Activated CD4-positive, alpha-beta T cell treated with anti-CD3 and anti-CD28 coated beads, Interleukin-2, amount 10 ng/mL, durations not matched to agents 24 days and 14 days (primary cell): ENCODE data around the gene HERC4. TPM values are rescaled to one million over a fixed set of nuclear protein-coding genes. Genes with fewer than 3 reads are reported as not detected.

Experiments used
- DNase-seq: peaks from one replicate; pipeline ENCODE4 v3.0.0; 2022
- H3K27ac Mint-ChIP-seq: one replicate; pipeline ENCODE4 v1.8.0; 2022; ENCODE audit warnings: mild to moderate bottlenecking, mixed read lengths
- H3K27me3 Mint-ChIP-seq: one replicate; pipeline ENCODE4 v1.8.0; 2022; ENCODE audit warnings: mixed read lengths
- H3K36me3 Mint-ChIP-seq: one replicate; pipeline ENCODE4 v1.8.0; 2022; ENCODE audit warnings: low read depth, mild to moderate bottlenecking, mixed read lengths
- H3K4me1 Mint-ChIP-seq: one replicate; pipeline ENCODE4 v1.8.0; 2021; ENCODE audit warnings: mixed read lengths
- H3K4me3 Mint-ChIP-seq: one replicate; pipeline ENCODE4 v1.8.0; 2022; ENCODE audit warnings: mild to moderate bottlenecking, moderate library complexity, mixed read lengths
- H3K9me3 Mint-ChIP-seq: one replicate; pipeline ENCODE4 v1.8.0; 2021; ENCODE audit warnings: mixed read lengths
- intact Hi-C: fragments of 100-400 bp; cut with micrococcal nuclease; formaldehyde crosslinking; loops from one replicate; pipeline ENCODE4 v1.15.1; 2023
- total RNA-seq: library from RNA; stranded (reverse); gene quantifications from 2 replicates; pipeline ENCODE4 v1.2.3, GENCODE V29; 2022

Gene HERC4
- total RNA-seq, 1 donor from 2014 or later: 49.1 TPM

- no peaks in the 10 kb centered on the region for H3K9me3 Mint-ChIP-seq
- H3K36me3 Mint-ChIP-seq: peaks cover 34% of the 10 kb centered on the region
- no peak overlapping the region for H3K27ac Mint-ChIP-seq
- no peak overlapping the region for H3K4me3 Mint-ChIP-seq
- no peak for DNase-seq
- intact Hi-C loops: no loop called here
- no peaks in the 10 kb centered on the region for H3K4me1 Mint-ChIP-seq
- H3K27me3 Mint-ChIP-seq: no peaks in the 10 kb centered on the region
Measured at GRCh38 chr10:67936416-67936815, 138.7 kb downstream of the HERC4 start.

- Mint-ChIP-seq H3K4me1 (no peaks in the 10 kb centered on the region), H3K27ac (no peak overlapping the region), H3K27me3 (no peaks in the 10 kb centered on the region), H3K4me3 (no peak overlapping the region), H3K36me3 (peaks cover 38% of the 10 kb centered on the region), H3K9me3 (no peaks in the 10 kb centered on the region)
- no peak for DNase-seq
- intact Hi-C loops: no loop called here
Measured at GRCh38 chr10:67935223-67935622, 139.9 kb downstream of the HERC4 start.

DNA sequence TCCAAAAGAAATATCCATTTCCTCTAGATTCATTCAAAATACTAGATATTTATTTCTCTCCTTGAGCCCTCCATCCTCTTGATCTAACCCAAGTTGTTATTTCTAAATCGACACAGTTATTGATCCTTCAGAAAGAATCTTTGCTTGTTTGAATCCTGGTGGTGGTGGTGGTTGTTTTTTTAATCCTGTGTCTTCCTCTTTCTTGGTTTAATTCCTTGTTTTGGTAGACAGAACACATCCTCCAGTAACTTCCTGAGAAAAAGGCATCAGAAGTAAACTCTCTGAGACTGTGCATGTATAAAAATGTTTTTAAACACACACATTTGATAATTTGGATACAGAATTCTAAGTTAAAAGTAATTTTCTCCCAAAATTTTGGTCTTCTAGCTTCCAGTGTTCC is 140.7 kb downstream of the HERC4 start:
- no peaks in the 10 kb centered on the region for H3K9me3 Mint-ChIP-seq
- no peak overlapping the region for H3K27ac Mint-ChIP-seq
- H3K4me3 Mint-ChIP-seq: no peak overlapping the region
- intact Hi-C loops: no loop called here
- no peak for DNase-seq
- H3K36me3 Mint-ChIP-seq: peaks cover 38% of the 10 kb centered on the region
- H3K27me3 Mint-ChIP-seq: no peaks in the 10 kb centered on the region
- no peaks in the 10 kb centered on the region for H3K4me1 Mint-ChIP-seq

- intact Hi-C loops: no loop called here
- H3K27ac Mint-ChIP-seq: no peak overlapping the region
Measured at GRCh38 chr10:67933199-67933598, 141.9 kb downstream of the HERC4 start.

GRCh38 chr10:67926951-67927350 is 148.1 kb downstream of the HERC4 start:
- DNase-seq: no peak
- Mint-ChIP-seq H3K4me3 (no peak overlapping the region), H3K27me3 (no peaks in the 10 kb centered on the region), H3K27ac (no peak overlapping the region), H3K9me3 (no peaks in the 10 kb centered on the region), H3K4me1 (no peaks in the 10 kb centered on the region), H3K36me3 (peaks cover 22% of the 10 kb centered on the region)
- intact Hi-C loops: loop anchor here (10.0 kb wide), 1 partner anchor 72 kb away; no protein-coding TSS in a partner anchor

More at GRCh38 chr10:67933199-67933598, 141.9 kb downstream of the HERC4 start:
- no peaks in the 10 kb centered on the region for H3K9me3 Mint-ChIP-seq
- H3K27me3 Mint-ChIP-seq: no peaks in the 10 kb centered on the region
- peaks cover 33% of the 10 kb centered on the region for H3K36me3 Mint-ChIP-seq
- H3K4me3 Mint-ChIP-seq: no peak overlapping the region
- DNase-seq: no peak
- no peaks in the 10 kb centered on the region for H3K4me1 Mint-ChIP-seq

- Mint-ChIP-seq H3K4me1 (no peaks in the 10 kb centered on the region), H3K36me3 (peaks cover 20% of the 10 kb centered on the region), H3K9me3 (no peaks in the 10 kb centered on the region), H3K27ac (no peak overlapping the region), H3K27me3 (no peaks in the 10 kb centered on the region), H3K4me3 (no peak overlapping the region)
- intact Hi-C loops: loop anchor here (10.0 kb wide), 1 partner anchor 71 kb away; no protein-coding TSS in a partner anchor
- no peak for DNase-seq
Measured at GRCh38 chr10:67925449-67926005, 149.6 kb downstream of the HERC4 start.

GRCh38 chr10:67924136-67924535 is 150.9 kb downstream of the HERC4 start:
- no peak overlapping the region for H3K27ac Mint-ChIP-seq
- no peak for DNase-seq

GRCh38 chr10:67923551-67923950 is 151.5 kb downstream of the HERC4 start:
- no peaks in the 10 kb centered on the region for H3K9me3 Mint-ChIP-seq
- DNase-seq: no peak
- no peak overlapping the region for H3K4me3 Mint-ChIP-seq
- H3K27ac Mint-ChIP-seq: no peak overlapping the region
- peaks cover 28% of the 10 kb centered on the region for H3K36me3 Mint-ChIP-seq
- no peaks in the 10 kb centered on the region for H3K4me1 Mint-ChIP-seq
- H3K27me3 Mint-ChIP-seq: no peaks in the 10 kb centered on the region
- intact Hi-C loops: loop anchor here (10.0 kb wide), 1 partner anchor 69 kb away; no protein-coding TSS in a partner anchor

More at GRCh38 chr10:67924136-67924535, 150.9 kb downstream of the HERC4 start:
- intact Hi-C loops: loop anchor here (10.0 kb wide), 1 partner anchor 69 kb away; no protein-coding TSS in a partner anchor
- H3K36me3 Mint-ChIP-seq: peaks cover 25% of the 10 kb centered on the region
- no peaks in the 10 kb centered on the region for H3K27me3 Mint-ChIP-seq
- H3K9me3 Mint-ChIP-seq: no peaks in the 10 kb centered on the region
- no peak overlapping the region for H3K4me3 Mint-ChIP-seq
- H3K4me1 Mint-ChIP-seq: no peaks in the 10 kb centered on the region

- H3K4me1 Mint-ChIP-seq: peaks cover 2% of the 10 kb centered on the region
- H3K4me3 Mint-ChIP-seq: no peak overlapping the region
- no peaks in the 10 kb centered on the region for H3K27me3 Mint-ChIP-seq
- no peaks in the 10 kb centered on the region for H3K9me3 Mint-ChIP-seq
- peaks cover 35% of the 10 kb centered on the region for H3K36me3 Mint-ChIP-seq
- no peak overlapping the region for H3K27ac Mint-ChIP-seq
- no peak for DNase-seq
- intact Hi-C loops: loop anchor here (10.0 kb wide), 1 partner anchor 66 kb away; no protein-coding TSS in a partner anchor
Measured at GRCh38 chr10:67921065-67921464, 154.0 kb downstream of the HERC4 start.

GRCh38 chr10:67917679-67918078 is 157.4 kb downstream of the HERC4 start:
- no peak for DNase-seq
- peaks cover 7% of the 10 kb centered on the region for H3K4me1 Mint-ChIP-seq
- no peak overlapping the region for H3K27ac Mint-ChIP-seq

GRCh38 chr10:67917169-67917568 is 157.9 kb downstream of the HERC4 start:
- Mint-ChIP-seq H3K4me1 (peaks cover 11% of the 10 kb centered on the region), H3K9me3 (no peaks in the 10 kb centered on the region), H3K4me3 (no peak overlapping the region), H3K27me3 (no peaks in the 10 kb centered on the region), H3K36me3 (peaks cover 47% of the 10 kb centered on the region), H3K27ac (no peak overlapping the region)
- DNase-seq: no peak
- intact Hi-C loops: no loop called here

More at GRCh38 chr10:67917679-67918078, 157.4 kb downstream of the HERC4 start:
- no peak overlapping the region for H3K4me3 Mint-ChIP-seq
- H3K27me3 Mint-ChIP-seq: no peaks in the 10 kb centered on the region
- intact Hi-C loops: no loop called here
- H3K36me3 Mint-ChIP-seq: peaks cover 42% of the 10 kb centered on the region
- no peaks in the 10 kb centered on the region for H3K9me3 Mint-ChIP-seq

GRCh38 chr10:67914777-67915340 is 160.2 kb downstream of the HERC4 start:
- intact Hi-C loops: no loop called here
- DNase-seq: peak; percentile 52
- Mint-ChIP-seq H3K4me3 (no peak overlapping the region), H3K27ac (no peak overlapping the region), H3K27me3 (no peaks in the 10 kb centered on the region), H3K36me3 (peaks cover 58% of the 10 kb centered on the region), H3K9me3 (no peaks in the 10 kb centered on the region), H3K4me1 (peaks cover 16% of the 10 kb centered on the region)

GRCh38 chr10:67912331-67912946 is 162.6 kb downstream of the HERC4 start:
- Mint-ChIP-seq H3K4me1 (peaks cover 18% of the 10 kb centered on the region), H3K27ac (peak overlapping the region; percentile 76), H3K27me3 (no peaks in the 10 kb centered on the region), H3K36me3 (peaks cover 68% of the 10 kb centered on the region), H3K9me3 (no peaks in the 10 kb centered on the region), H3K4me3 (no peak overlapping the region)
- DNase-seq: no peak
- intact Hi-C loops: no loop called here

DNA sequence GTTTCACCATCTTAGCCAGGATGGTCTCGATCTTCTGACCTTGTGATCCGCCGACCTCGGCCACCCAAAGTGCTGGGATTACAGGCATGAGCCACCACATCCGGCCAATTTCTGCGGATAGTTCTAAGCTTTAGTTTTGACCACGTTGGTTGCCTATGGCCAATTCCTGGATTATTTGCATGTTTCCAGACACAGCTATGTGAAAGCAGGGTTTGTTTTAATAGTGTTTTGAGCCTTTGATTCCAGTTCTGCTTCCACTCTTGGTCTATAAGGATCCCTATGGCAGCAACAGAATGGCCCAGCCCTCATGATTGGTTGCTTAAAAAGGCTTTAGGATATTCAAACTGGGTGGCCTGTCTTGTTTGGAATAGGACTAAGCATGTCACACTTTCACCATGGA is 171.5 kb downstream of the HERC4 start:
- H3K9me3 Mint-ChIP-seq: no peaks in the 10 kb centered on the region
- no peak for DNase-seq
- no peaks in the 10 kb centered on the region for H3K27me3 Mint-ChIP-seq
- intact Hi-C loops: no loop called here
- H3K4me1 Mint-ChIP-seq: peaks cover 2% of the 10 kb centered on the region
- H3K27ac Mint-ChIP-seq: peak overlapping the region; percentile 37
- H3K4me3 Mint-ChIP-seq: no peak overlapping the region
- H3K36me3 Mint-ChIP-seq: peaks cover 65% of the 10 kb centered on the region
